NCI-H82 treated with DMSO at 0.1 percent for 48 hours (cell line): Measurements from ENCODE around the gene BDH2.

Experiments used
- DNase-seq: peaks from one replicate; lab custom pipeline; 2025; ENCODE audit not compliant: unreplicated experiment; lab: John Stamatoyannopoulos, UW

BDH2 gene

DNA sequence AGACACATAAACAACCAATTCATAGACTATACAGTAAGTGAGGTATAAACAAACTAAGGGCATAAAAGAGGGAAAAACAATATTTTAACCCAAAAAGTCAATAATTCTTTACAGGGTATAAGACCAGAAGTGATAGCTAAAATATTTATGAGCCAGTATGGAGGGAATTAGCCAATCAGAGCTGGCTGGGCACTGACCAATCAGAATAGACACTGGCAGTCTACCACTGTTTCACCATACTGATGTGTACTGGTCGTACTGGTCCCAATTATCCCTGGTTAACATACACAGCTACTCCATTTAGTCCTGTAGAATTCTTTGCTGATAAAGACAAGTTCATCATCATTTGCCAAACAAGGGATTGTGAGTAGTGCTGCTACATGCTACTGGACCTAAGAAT is 70.3 kb downstream of the BDH2 start:
- no peak for DNase-seq
